Mononuclear cell (primary cell): ENCODE measurements around the gene UTP18. TPM values are rescaled to one million over a fixed set of nuclear protein-coding genes. Genes with fewer than 3 reads are reported as not detected.

Experiments used
- H3K27me3 ChIP-seq: 2 replicates; pipeline ENCODE4 v1.6.0; 2011; ENCODE audit warnings: low read length, control low read depth; ENCODE audit not compliant: insufficient read depth
- H3K4me1 ChIP-seq: 2 replicates; pipeline ENCODE4 v1.5.1; 2011; ENCODE audit warnings: mild to moderate bottlenecking, low read length, control low read depth; ENCODE audit not compliant: insufficient read depth
- H3K4me3 ChIP-seq: 2 replicates; pipeline ENCODE4 v1.5.1; 2011; ENCODE audit warnings: mild to moderate bottlenecking, low read length, moderate library complexity
- H3K9me3 ChIP-seq: 2 replicates; pipeline ENCODE4 v1.5.1; 2011; ENCODE audit warnings: low read depth, mild to moderate bottlenecking, control low read depth, low read length
- total RNA-seq: library from RNA; depleted of rRNA; stranded (reverse); fragments of >200 nt; gene quantifications from one replicate; pipeline ENCODE4 v1.2.3, GENCODE V29; 2012

The UTP18 gene
- total RNA-seq, 1 donor: 57.6 TPM

DNA sequence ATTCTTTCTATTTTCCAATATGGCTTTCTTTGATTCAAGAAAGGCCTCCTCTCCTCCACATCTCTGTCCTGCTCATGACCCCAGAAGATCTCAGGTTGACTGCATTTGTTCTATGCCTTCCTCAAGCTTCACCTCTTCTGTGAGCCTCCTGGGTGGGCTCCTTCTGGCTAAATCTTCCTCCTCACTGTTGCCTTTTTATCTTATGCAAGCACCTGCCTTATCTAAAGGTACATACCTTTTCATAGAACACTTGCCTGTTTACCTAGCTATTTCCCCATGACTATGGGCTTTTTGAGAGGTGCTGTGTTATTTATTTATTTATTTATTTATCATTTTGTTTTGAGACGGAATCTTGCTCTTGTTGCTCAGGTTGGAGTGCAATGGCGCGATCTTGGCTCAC lies 81.1 kb downstream of the UTP18 start:
- Histone ChIP-seq H3K9me3 (no peaks in the 10 kb centered on the region), H3K4me1 (no peaks in the 10 kb centered on the region), H3K27me3 (no peaks in the 10 kb centered on the region), H3K4me3 (no peak overlapping the region)

DNA sequence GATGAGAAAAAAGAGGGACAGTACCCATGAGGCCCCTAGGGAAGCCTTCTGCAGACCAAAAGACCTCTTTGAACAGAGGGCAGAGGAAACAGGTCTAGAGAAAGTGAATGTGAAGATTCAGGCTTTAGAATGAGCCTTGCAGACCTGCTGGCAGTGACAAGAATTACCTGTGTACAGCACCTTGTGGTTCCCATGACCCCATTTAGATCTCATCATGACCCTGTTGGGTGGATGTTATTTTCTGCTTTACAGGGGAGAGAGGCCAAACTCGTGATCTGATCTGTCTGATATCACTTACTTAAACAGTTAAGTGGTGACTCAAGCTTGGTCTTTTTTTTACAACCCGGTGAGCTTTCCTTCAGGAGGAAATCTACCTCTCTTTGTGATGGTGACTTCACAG lies 81.9 kb downstream of the UTP18 start:
- no peak overlapping the region for H3K4me3 ChIP-seq
- H3K27me3 ChIP-seq: no peaks in the 10 kb centered on the region
- no peaks in the 10 kb centered on the region for H3K4me1 ChIP-seq
- H3K9me3 ChIP-seq: no peaks in the 10 kb centered on the region

DNA sequence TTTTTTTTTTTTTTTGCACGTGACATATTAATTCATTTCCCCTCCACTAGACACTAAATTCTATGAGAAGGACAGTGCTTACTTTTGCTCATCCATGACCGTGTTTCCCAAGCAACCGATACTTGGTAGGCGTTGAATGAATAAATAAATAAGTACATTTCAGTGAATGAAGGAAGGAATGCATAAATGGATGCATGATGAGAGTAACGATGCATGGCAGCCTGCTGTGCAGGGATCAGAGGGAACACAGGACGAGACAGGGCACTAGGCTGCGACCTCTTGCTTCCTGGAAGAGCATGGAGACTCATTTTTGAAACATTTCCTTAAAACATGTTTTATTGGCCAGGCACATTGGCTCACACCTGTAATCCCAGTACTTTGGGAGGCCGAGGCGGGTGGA lies 84.2 kb downstream of the UTP18 start:
- Histone ChIP-seq H3K4me1 (no peaks in the 10 kb centered on the region), H3K9me3 (no peaks in the 10 kb centered on the region)

DNA sequence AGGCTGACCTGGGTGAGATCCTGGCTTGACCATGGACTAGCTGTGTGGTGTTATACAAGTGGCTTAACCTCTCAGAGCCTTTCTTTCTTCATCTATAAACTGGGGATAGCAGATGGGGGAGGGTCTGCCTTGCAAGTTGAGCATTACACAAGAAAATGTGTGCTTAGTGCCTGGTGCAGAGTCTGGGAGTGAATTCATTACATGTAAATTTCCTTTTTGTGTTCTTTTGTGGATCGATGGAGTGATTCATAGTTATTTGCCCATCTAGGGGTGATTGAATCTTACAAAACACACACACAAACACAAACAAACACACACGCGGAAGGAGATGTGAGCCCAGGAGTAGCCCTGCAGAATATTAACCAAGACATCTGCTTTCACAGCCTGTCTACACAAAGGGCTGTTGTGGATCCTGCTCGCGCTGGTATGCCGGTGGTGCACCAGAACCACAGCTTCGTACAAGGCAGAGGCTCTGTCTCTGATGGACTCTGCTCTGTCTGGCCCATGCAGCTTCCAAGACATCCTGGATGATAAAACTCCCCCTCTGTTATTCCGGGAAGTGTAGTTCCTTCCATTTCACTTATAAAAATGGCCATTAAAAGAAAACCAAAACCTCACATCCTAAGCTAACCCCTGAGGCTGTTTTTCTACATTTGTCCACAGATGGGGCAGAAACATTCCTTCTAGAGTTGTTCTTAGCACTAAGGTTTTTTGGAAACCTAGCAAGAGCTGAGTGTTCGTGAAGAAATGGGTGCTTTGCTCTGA lies 86.1 kb downstream of the UTP18 start:
- Histone ChIP-seq H3K4me3 (no peak overlapping the region), H3K27me3 (peaks cover 3% of the 10 kb centered on the region), H3K9me3 (no peaks in the 10 kb centered on the region), H3K4me1 (no peaks in the 10 kb centered on the region)

More for the DNA sequence above, 84.2 kb downstream of the UTP18 start:
- Histone ChIP-seq H3K4me3 (no peak overlapping the region), H3K27me3 (peaks cover 3% of the 10 kb centered on the region)

Other genes starting within 250 kb of the UTP18 start
- gene SPAG9, start 139.7 kb upstream of the UTP18 start, total RNA-seq: 95.4 TPM
- 6.7 TPM for gene NME1, start 107.0 kb upstream of the UTP18 start, total RNA-seq
- 162 TPM for gene NME2, start 94.1 kb upstream of the UTP18 start, total RNA-seq
- 35.5 TPM for gene MBTD1, start 497 bp upstream of the UTP18 start, total RNA-seq